B cell (primary cell): Measurements from ENCODE around the gene LHX2.
"Not testable (repeated sequence)": the region's sequence is repeated elsewhere in the genome, so short reads cannot be mapped to it uniquely, and the experiment has no call there.

Source experiments
- CTCF ChIP-seq: fragments of 200-600 bp; IDR thresholded peaks from one replicate; pipeline ENCODE4 v1.8.0; 2022; ENCODE audit warnings: antibody characterized with exemption, mild to moderate bottlenecking
- EZH2 ChIP-seq: IDR thresholded peaks from 2 replicates; pipeline ENCODE4 v1.6.1; 2012; ENCODE audit warnings: borderline replicate concordance, low read depth, mild to moderate bottlenecking, moderate library complexity, low read length; ENCODE audit not compliant: insufficient read depth, poor library complexity, severe bottlenecking

GRCh38 chr9:123976579-123976978 lies 35.0 kb upstream of the LHX2 start:
- not testable (repeated sequence) for TF ChIP-seq EZH2, CTCF
